HG03469 (cell line): Measurements from ENCODE around the gene SNRPA1.
A peak's percentile ranks its signal among the peaks of the same experiment; 100 is the strongest.

Experiments used
- ATAC-seq: cut with Tn5 transposase; IDR thresholded peaks from one replicate; pipeline ENCODE4 v1.9.1; 2021; ENCODE audit warnings: mild to moderate bottlenecking, moderate library complexity, moderate number of reproducible peaks; ENCODE audit not compliant: unreplicated experiment

The SNRPA1 gene

DNA sequence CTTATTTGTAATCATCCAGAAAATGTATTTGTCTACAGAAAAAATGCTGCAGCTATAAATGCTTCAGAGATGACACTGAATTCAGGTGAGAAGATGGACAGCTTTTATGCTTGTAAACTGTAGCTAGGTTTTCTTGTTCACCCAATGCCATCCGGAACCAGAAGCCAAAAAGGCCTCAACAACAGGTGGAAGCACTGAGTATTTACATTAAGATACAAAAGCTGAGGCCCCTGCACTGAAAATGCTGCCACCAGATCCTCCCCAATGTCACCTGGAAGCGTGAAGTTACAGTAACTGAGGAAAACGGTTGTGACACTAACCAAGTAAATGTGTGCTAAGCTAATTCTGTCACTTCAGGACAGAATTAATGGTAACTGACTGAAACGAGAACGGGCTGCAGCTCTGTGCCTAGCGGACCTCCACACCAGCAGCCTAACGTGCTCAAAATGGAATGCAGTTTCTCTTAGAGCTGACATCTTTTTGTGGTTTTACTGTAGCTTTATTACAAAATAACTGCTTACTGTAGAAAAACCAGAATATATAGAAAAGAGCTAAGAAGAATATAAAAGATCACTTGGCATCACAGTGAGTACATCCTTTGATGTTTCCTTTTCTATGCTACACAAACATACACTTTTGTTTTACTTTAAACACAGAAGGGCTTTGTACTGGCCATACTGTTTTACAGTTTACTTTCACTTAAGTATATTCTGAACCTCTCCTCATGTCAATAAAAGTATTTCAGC, 50.8 kb downstream of the SNRPA1 start:
- no peak for ATAC-seq

DNA sequence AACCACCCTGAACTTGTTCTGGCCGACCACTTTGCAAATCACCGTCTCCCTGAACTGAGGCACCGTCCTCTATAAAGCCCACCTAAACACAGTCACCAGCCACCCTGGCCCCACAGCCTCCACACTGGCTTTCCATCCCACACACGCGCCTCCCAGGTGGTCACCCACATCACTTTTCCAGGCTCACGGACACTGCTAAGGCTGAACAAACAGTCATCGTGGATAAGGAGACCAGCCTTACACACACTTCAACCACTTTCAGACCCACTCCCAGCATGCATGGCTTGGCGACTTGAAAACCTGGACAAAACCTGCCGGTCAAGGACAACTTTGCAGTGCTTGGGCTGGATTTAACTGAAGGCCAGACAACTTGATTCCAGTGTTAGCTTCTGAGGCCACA, 51.6 kb downstream of the SNRPA1 start:
- ATAC-seq = no peak

DNA sequence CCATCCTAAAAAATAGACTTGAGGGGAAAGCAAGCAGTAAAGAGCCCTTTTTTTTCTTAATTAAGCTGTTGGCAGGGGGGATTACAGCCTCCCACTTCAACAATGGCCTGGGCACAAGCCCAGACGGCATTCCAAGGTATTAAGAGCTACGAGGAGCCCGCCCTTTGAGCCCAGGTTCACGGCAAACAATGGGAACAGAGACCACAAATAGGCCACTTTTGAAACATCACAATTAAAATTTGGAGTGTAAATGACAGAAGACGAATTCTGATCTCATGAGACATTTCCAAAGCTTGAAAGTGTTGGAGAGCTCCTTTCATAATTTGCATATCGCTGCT, 52.1 kb downstream of the SNRPA1 start:
- ATAC-seq = no peak

- ATAC-seq = peak; percentile 58
Observed at GRCh38 chr15:101242160-101242998, 52.7 kb downstream of the SNRPA1 start.

DNA sequence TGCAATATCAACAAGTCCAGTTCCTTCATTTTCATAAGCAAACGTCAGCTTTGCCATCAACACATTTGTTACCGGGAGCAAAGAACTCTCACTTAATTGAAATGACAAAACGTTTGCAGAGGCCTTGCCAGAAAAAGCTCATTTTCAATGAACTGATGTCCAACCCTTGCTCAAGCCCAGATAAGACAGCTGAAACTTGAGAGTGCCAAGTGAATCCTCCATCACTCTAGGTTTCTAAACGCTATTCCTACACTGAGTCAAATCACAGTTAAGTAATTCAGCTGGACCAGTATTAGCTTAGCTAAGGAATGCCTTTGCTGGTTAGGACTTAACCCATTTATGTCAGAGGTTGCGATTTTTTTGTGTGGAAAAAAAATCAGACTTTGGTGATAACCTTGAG, 54.7 kb downstream of the SNRPA1 start:
- ATAC-seq = no peak

DNA sequence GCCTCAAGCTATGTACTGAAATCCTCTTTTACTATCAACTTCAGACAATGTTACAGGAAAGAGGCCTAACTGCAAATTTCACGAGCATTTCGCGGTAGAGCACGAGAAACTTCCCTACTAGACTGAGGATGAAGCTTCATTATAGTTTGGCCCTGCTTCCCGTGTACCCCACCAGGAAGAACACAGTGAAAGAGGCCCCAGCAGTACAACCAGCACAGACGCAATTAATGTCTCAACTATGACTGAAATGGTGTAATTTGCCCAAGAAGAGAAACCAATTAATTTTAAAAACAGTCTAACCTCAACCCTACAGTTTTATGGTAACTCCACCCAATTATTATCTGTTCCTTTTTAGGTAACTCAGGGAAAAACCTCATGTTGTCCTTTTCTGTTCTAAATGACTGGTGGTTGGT, 55.3 kb downstream of the SNRPA1 start:
- no peak for ATAC-seq

DNA sequence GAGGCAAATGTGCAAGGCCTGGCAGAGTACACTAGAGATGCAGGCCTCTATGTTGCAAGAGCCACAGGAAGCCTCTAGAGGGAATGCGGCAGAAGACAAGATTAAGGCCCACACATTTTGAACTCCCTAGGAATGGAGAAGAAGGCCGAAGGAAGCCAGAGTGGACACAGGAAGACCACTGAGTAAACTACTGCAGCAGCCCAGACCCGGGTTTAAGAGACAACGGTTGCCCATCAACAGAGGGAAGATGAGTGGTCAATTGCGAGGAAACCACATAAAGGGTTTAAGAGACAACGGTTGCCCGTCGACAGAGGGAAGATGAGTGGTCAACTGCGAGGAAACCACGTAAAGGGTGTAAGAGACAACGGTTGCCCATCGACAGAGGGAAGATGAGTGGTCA, 57.8 kb downstream of the SNRPA1 start:
- ATAC-seq = no peak

DNA sequence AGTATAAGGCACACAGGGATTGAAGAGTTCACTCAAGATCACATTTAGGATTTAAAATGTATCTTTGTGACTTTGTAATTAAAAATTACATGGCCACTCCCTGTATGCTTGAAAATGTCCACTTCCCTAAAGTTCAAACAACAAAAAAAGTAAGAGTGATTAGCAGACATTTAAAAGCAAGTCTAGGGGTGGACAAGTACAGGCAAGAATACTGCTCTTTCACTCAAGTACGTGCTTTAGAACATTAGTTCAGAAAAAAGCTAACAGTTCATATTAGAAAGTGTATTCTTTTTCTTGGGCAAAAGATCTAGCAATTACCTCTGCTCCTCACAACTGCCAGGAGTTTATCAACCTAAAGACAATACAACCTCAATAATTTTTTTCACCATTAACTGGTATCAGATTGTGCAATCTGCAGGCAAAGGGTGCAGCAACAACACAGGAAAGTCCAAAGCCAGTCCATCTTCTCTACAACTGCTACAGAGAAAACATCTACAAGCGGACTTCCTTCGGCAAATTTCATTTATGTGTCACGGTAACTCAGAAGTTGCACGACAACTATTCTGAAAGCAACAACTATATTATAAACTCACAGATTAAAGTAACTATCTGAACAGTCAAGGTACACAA, 61.3 kb downstream of the SNRPA1 start:
- no peak for ATAC-seq

DNA sequence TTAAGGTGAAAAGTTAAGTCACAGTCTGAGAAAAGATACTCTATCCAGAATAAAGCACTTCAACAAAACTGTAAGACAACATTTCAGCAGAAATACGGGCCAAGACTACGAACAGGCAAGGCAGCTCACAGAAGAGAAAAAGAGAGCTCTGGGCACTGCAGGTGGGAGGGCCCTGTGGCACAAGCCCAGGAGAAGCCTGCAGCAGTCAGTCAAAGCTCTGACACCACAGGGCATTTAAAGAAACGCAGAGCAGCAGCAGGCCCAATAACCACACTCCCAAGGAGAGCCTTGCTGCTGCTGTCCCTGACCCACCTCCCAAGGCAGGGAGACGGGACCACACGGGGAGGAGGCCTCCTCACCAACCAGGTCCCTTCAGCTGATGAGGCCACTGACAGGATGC, 62.4 kb downstream of the SNRPA1 start:
- no peak for ATAC-seq
